Activated T-cell treated with anti-CD3 and anti-CD28 coated beads, Interleukin-2, amount 50 U/mL, for 72 hours (primary cell): Measurements from ENCODE around the gene OR1F1. TPM values are rescaled to one million over a fixed set of nuclear protein-coding genes. Genes with fewer than 3 reads are reported as not detected.
"Not testable (repeated sequence)": the region's sequence is repeated elsewhere in the genome, so short reads cannot be mapped to it uniquely, and the experiment has no call there.

Experiments
- ATAC-seq, 2 donors: fragments of 150-1000 bp; cut with Tn5 transposase; replicated peaks in 1 of 2; 2 replicates each; pipeline ENCODE4 v1.10.0; 2021; ENCODE audit warnings: moderate library complexity in 2 of 2, mild to moderate bottlenecking in 1 of 2
- DNase-seq, 2 donors: peaks; one replicate each; pipeline ENCODE4 v3.0.0; 2021 to 2022; ENCODE audit warnings: mixed read lengths in 1 of 2
- H3K27ac Mint-ChIP-seq: one replicate; pipeline ENCODE4 v1.8.0; 2022; ENCODE audit warnings: mild to moderate bottlenecking, moderate library complexity, mixed read lengths
- H3K27me3 Mint-ChIP-seq: one replicate; pipeline ENCODE4 v1.8.0; 2022; ENCODE audit warnings: low read depth, mixed read lengths
- H3K36me3 Mint-ChIP-seq, 2 donors: one replicate each; pipeline ENCODE4 v1.8.0; 2022; ENCODE audit warnings: mixed read lengths in 2 of 2, mild to moderate bottlenecking in 1 of 2; ENCODE audit not compliant: insufficient read depth in 2 of 2
- H3K4me1 Mint-ChIP-seq: one replicate; pipeline ENCODE4 v1.8.0; 2022; ENCODE audit warnings: low read depth, mixed read lengths
- H3K4me3 Mint-ChIP-seq, 2 donors: one replicate each; pipeline ENCODE4 v1.8.0; 2022; ENCODE audit warnings: mild to moderate bottlenecking in 2 of 2, mixed read lengths in 2 of 2, moderate library complexity in 2 of 2
- H3K9me3 Mint-ChIP-seq, 2 donors: one replicate each; pipeline ENCODE4 v1.8.0; 2022; ENCODE audit warnings: mixed read lengths in 2 of 2
- total RNA-seq, 2 donors: library from RNA; stranded (reverse); gene quantifications; one replicate each; pipeline ENCODE4 v1.2.3, GENCODE V29; 2022

The OR1F1 gene
- total RNA-seq, 2 donors from 2014 or later: 0.35 TPM; not detected in 1

DNA sequence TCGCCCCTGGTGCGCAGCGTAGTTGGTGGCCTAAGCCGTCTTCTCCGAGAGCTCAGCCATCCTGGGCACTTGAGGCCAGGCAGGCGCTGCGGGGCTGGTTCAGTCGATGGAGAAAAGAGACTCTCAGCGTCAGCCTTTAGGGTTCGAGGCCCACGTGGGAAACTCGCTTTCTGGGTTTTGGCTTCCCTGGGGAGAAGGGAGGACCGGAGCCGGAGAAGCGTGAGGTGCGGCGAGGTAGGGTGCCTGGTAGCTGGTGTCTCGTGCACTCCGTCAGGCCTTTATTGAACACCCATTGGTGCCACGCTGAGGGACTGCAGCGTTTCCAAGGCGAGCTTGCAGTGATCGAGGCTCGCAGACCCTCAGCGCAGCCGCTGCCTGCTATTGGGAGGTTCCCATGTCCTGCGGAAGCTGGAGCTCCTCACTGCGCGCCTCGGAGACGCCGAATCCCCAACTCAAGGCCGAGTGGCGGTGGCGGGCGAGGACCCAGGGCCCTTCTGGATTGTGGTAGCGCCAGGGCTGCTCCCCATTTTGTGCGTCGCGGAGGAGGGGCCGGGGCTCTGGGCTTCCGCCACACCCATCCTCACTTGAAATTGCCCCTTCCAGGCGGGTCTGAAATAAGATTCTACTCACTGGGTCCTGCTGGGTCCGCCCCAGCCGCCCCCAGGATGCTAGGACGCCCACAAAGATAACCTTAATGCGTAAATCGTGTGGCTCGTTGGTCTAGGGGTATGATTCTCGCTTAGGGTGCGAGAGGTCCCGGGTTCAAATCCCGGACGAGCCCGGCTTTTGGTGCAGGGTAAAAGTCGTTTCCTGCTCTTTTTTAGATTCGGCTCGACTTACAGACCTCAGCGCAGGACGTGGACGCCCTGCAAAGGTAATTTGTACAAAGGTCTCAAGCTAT is 1.2 kb downstream of the OR1F1 start:
- peak overlapping the region; percentile 92 to 99 for H3K4me3 Mint-ChIP-seq
- peak overlapping the region; percentile 95 for H3K27ac Mint-ChIP-seq
- peaks cover 61% of the 10 kb centered on the region for H3K27me3 Mint-ChIP-seq
- DNase-seq (peak; percentile 62 to 64), ATAC-seq (peak; percentile 47 to 48)
- peaks cover 4 to 8% of the 10 kb centered on the region in 2 donors for H3K36me3 Mint-ChIP-seq
- H3K9me3 Mint-ChIP-seq: no peaks in the 10 kb centered on the region
- H3K4me1 Mint-ChIP-seq: peaks cover 59% of the 10 kb centered on the region

DNA sequence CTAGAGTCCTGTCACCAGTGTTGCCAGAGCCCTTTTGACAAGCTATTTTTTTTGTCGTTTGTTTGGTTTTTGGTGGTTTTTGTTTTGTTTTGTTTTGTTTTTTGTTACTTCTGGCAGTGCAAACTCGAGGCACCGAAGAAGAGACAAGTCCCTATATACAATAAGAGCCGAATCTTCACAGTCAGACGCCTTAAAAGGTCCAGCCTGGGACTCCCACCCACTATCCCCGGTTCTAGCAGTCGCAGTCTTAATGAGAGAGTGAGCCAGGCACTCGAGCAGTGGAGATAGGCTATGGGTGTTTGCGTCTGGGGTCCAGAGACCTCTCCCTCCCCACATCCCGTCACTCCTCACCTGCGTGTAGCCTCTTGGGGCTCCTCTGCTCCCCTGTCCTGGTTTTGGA is 1.9 kb downstream of the OR1F1 start:
- Mint-ChIP-seq H3K36me3 (peaks cover 1 to 6% of the 10 kb centered on the region in 2 donors), H3K9me3 (no peaks in the 10 kb centered on the region), H3K27me3 (peaks cover 65% of the 10 kb centered on the region), H3K27ac (peak overlapping the region; percentile 95), H3K4me1 (peaks cover 55% of the 10 kb centered on the region), H3K4me3 (peak overlapping the region; percentile 92 to 99)
- DNase-seq: no peak
- no peak for ATAC-seq

DNA sequence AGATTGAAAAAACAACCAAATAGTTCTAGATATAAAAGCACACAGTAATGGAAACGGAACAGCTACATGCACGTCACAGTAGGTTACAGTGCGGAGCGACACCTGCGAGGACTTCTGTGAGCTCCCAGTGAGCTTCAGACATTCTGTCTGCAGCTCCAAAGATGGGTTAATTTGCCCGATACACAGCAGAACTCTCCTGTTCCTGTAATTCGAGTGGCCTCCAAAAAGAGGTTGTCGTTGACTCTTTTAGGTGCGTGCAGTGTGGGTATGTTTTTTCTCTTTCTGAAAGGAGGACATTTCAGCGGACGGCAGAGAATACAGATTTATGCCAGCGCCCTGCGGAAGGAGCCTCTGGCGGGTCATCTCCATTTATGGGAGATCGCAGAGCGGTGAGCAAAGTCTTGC is 2.9 kb downstream of the OR1F1 start:
- Mint-ChIP-seq H3K36me3 (peaks cover 0 to 6% of the 10 kb centered on the region in 2 donors), H3K4me1 (peaks cover 55% of the 10 kb centered on the region), H3K27ac (peak overlapping the region; percentile 84), H3K27me3 (peaks cover 68% of the 10 kb centered on the region), H3K4me3 (peak overlapping the region; percentile 92 to 99), H3K9me3 (no peaks in the 10 kb centered on the region)
- DNase-seq: peak; percentile 19 to 31
- peak; percentile 16 to 20 for ATAC-seq

DNA sequence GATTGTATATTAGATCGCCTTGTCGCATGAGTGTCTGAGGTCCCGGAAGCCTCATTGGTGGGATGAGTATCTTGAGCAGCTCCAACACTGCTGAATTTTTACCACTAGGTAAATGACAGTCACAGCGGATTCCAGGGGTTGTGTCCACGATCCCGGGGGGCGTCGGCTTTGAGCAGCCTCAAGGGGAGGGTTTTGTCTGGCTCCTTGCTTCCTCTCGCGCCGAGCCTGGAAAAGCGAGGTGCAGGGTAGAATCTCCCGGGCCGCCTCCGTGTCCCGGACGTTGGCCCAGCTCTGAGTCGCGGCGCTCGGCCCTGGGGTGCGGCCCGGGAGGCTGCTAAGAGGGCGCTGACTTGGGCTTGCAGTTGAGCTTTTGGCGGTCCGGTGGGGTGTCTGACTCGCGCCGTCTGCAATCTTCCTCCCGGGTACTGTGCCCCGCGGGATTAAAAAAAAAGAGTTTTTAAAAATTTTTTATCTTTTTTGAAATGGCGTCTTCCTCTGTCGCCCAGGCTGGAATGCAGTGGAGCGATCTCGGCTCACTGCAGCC is 4.5 kb downstream of the OR1F1 start:
- Mint-ChIP-seq H3K9me3 (no peaks in the 10 kb centered on the region), H3K4me3 (peak overlapping the region; percentile 92 to 99), H3K27ac (no peak overlapping the region), H3K36me3 (peaks cover 0 to 6% of the 10 kb centered on the region in 2 donors), H3K27me3 (peaks cover 66% of the 10 kb centered on the region), H3K4me1 (peaks cover 48% of the 10 kb centered on the region)
- DNase-seq (no peak), ATAC-seq (no peak)

DNA sequence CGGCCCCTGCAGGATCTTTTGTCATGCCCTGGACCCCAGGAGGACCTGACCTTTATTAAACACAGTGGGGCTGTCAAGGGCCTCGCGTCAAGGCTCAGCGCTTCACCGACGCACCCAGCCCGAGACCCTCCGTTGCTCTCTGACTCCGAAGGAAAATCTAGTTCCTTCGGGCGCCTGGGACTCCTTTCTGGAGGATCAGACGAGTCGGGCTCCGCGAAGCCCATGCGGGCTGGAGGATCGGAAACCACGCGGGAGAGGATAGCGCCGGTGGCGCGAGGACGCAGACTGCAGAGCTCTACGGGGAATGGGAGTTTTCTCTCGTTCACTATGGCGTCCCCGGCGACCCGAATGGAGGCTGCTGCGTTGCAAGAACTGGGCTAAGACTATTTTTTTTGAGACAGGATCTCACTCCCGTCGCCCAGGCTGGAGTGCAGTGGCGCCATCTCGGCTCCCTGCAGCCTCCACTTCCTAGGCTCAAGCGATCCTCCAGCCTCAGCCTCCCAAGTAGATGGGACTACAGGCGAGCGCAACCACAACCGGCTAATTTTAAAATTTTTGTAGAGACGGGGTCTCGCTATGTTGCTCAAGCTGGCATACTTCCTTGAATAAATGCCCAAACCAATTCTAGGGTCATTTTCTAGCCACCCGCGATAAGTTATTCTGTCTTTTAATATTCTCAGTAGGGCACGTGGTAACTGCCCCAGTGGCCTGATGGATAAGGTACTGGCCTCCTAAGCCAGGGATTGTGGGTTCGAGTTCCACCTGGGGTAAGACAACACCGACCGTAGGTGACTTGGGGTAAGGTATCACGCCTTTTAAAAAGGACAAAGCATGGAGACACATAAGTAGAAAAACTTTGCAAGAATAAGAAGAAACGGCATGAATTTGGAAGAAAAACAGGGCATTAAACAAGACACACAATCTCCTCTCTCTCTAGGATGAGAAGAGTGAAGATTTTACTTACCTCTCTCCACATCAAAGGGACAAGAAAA is 5.5 kb downstream of the OR1F1 start:
- H3K27me3 Mint-ChIP-seq: peaks cover 65% of the 10 kb centered on the region
- H3K4me3 Mint-ChIP-seq: no peak overlapping the region

DNA sequence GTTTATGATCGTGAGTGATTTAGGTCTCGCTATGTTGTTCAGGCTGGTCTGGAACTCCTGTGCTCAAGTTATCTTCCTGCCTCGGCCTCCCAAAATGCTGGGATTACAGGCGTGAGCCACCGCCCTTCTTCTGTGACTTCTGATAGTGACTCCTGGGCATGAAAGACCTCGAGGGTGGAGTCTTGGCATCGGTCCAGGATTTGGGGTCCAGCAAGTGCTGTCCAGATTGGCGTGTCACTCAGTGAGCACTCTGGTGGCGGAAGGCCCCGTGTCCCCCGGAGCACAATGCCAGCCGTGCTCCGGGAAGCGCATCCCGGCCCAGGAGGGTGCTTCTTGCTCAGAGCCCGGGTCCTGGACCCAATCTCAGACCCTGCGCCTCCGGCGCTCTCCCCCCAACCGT is 6.8 kb downstream of the OR1F1 start:
- no peaks in the 10 kb centered on the region for H3K9me3 Mint-ChIP-seq
- DNase-seq (no peak), ATAC-seq (no peak)
- H3K36me3 Mint-ChIP-seq: peaks cover 0 to 3% of the 10 kb centered on the region in 2 donors
- peaks cover 63% of the 10 kb centered on the region for H3K27me3 Mint-ChIP-seq
- peaks cover 25% of the 10 kb centered on the region for H3K4me1 Mint-ChIP-seq
- no peak overlapping the region for H3K4me3 Mint-ChIP-seq
- H3K27ac Mint-ChIP-seq: no peak overlapping the region

More for the DNA sequence above, 5.5 kb downstream of the OR1F1 start:
- ATAC-seq: no peak
- DNase-seq: no peak
- H3K36me3 Mint-ChIP-seq: peaks cover 0 to 4% of the 10 kb centered on the region in 2 donors
- H3K27ac Mint-ChIP-seq: no peak overlapping the region
- H3K9me3 Mint-ChIP-seq: no peaks in the 10 kb centered on the region
- H3K4me1 Mint-ChIP-seq: peaks cover 38% of the 10 kb centered on the region

DNA sequence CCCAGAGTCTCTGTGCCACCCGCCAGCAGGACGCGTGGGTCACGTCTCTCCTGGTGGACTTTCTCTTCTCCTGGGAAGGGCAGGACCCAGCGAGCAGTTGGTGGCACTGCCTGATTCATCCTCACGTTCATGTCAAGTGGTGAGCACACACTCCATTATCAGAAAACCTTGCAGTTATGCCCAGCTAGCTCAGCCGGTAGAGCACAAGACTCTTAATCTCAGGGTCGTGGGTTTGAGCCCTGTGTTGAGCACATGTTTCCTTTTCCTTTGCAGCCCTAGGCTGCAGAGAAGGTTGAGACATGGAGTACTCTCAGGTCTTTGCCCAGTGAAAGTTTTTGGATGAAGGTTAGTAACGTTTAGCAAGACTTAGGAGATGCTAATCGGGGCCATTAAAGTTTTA is 8.0 kb downstream of the OR1F1 start:
- no peaks in the 10 kb centered on the region for H3K9me3 Mint-ChIP-seq
- peaks cover 13% of the 10 kb centered on the region for H3K4me1 Mint-ChIP-seq
- no peak overlapping the region for H3K4me3 Mint-ChIP-seq
- ATAC-seq (no peak), DNase-seq (no peak)
- peaks cover 0 to 1% of the 10 kb centered on the region in 2 donors for H3K36me3 Mint-ChIP-seq
- H3K27ac Mint-ChIP-seq: no peak overlapping the region
- H3K27me3 Mint-ChIP-seq: peaks cover 52% of the 10 kb centered on the region

DNA sequence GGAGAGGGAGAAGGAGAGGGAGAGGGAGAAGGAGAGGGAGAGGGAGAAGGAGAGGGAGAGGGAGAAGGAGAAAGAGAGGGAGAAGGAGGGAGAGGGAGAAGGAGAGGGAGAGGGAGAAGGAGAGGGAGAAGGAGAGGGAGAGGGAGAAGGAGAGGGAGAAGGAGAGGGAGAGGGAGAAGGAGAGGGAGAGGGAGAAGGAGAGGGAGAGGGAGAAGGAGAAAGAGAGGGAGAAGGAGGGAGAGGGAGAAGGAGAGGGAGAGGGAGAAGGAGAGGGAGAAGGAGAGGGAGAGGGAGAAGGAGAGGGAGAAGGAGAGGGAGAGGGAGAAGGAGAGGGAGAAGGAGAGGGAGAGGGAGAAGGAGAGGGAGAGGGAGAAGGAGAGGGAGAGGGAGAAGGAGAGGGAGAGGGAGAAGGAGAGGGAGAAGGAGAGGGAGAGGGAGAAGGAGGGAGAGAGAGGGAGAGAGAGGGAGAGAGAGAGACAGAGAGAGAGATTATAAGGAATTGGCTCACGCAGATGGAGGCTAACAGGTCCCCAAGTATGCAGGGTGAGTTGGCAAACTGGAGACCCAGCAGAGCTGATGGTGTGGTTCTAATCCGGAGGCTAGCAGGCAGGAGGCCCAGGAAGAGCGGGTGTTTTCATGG is 9.8 kb downstream of the OR1F1 start:
- H3K4me1 Mint-ChIP-seq, H3K4me3 Mint-ChIP-seq, H3K9me3 Mint-ChIP-seq, H3K36me3 Mint-ChIP-seq, H3K27ac Mint-ChIP-seq, DNase-seq: not testable (repeated sequence)
- ATAC-seq: peak in 1 of 2 donors; percentile 11
- H3K27me3 Mint-ChIP-seq: peaks cover 46% of the 10 kb centered on the region

DNA sequence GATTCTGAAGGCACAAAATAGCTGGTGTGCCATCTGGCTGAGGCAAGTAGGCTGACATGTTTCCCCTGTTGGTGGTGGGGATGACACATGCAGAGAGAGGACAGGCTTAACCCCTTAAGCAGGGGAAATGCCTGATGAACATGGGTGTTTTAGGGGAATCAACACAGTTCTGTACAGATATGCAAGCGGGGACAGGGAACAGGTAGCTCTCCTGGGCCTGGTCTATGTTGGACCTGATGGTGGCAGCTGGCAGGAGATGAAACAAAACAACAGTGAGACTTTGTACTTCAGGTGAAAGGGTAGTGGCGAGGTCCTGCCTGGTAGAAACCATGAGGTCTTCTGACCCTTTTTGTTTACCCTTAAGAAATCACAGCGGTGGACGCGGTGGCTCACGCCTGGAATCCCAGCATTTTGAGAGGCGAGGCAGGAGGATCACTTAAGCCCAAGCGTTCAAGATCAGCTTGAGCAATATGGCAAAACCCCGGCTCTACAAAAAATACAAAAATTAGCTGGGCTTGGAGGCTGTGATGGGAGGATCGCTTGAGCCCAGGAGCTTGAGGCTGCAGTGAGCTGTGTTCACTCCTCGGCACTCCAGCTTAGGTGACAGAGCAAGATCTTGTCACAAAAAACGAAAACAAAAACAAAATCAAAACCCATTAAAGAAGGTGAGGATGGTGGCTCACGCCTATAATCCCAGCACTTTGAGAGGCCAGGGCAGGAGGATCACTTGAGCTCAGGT is 10.5 kb downstream of the OR1F1 start:
- Mint-ChIP-seq H3K9me3 (no peaks in the 10 kb centered on the region), H3K27me3 (peaks cover 40% of the 10 kb centered on the region), H3K4me3 (no peak overlapping the region), H3K27ac (no peak overlapping the region), H3K4me1 (no peaks in the 10 kb centered on the region), H3K36me3 (no peaks in the 10 kb centered on the region)
- ATAC-seq (peak; percentile 25 to 47), DNase-seq (no peak)

DNA sequence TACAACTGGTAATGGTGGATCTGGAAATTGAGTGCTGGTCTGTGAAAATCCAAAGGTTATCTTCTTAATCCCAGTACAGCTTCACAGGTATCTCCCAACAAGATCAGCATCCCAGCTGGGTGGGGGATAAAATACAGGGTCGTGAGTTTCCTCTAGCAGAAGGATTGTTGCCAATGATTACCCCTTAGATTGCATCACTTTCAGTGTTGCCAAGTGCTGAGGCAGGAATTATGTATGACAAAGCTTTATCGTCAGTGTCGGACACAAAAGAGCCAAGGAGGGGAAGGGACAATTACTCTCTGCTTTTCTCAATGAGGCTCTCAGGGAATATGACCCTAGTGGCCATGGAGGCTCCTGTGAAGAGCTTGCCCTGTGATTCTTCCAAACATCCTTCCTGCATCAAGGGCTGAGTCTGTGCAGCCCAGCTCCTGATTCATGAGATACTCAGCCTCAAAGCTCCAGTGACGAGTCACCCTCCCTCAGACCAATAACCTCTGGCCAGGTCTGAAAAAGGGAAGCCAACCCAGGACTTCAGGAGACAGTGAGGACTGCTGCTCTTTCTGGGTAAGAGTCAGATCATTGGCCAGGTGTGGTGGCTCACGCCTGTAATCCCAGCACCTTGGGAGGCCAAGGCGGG is 15.0 kb downstream of the OR1F1 start:
- Mint-ChIP-seq H3K36me3 (peaks cover 12 to 15% of the 10 kb centered on the region in 2 donors), H3K27me3 (peaks cover 21% of the 10 kb centered on the region), H3K27ac (no peak overlapping the region), H3K4me1 (no peaks in the 10 kb centered on the region), H3K4me3 (no peak overlapping the region), H3K9me3 (peaks cover 14 to 17% of the 10 kb centered on the region in 2 donors)
- ATAC-seq (no peak), DNase-seq (no peak)

DNA sequence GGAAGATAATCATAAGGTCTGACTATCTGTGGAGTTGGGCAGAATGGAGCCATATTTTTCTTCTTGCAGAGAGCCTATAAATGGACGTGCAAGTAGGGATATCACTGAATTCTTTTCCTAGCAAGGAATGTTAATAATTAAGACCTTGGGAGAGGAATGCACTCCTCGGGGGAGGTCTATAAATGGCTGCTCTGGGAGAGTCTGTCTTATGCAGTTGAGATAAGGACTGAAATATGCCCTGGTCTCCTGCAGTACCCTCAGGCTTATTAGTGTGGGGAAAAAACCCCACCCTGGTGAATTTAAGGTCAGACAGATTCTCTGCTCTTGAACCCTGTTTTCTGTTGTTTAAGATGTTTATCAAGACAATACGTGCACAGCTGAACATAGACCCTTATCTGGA is 17.9 kb downstream of the OR1F1 start:
- peaks cover 14 to 17% of the 10 kb centered on the region in 2 donors for H3K9me3 Mint-ChIP-seq
- not testable (repeated sequence) for H3K4me3 Mint-ChIP-seq, ATAC-seq, H3K27ac Mint-ChIP-seq, DNase-seq, H3K4me1 Mint-ChIP-seq
- H3K36me3 Mint-ChIP-seq: peaks cover 12 to 15% of the 10 kb centered on the region in 2 donors
- H3K27me3 Mint-ChIP-seq: peaks cover 14% of the 10 kb centered on the region
